ENCODE data around the gene MAN2A1. TPM values are rescaled to one million over a fixed set of nuclear protein-coding genes. Genes with fewer than 3 reads are reported as not detected.

Gene MAN2A1
- total RNA-seq, 1 experiment from 2014 or later: 86.6 TPM

DNA sequence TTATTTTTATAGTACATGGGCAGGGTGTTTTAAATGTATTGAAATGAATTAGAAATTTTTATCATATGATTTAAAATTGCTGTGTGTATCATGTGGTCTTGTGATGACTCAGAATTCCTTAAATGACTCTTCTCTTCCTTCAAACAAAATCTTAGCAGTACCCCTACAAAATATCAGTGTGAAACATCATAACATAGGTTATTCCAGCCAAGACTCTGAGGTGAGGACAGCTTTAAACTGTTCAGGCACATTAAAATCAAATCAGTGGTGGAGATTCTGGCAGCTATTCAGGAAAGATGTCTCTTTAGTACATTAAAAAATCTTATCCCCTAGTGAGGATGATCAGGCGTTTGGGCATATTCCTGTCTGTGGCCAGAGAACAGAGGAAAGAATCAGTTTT lies 174.0 kb downstream of the MAN2A1 start:
- Mint-ChIP-seq H3K36me3 (peaks cover 40% of the 10 kb centered on the region), H3K9me3 (no peaks in the 10 kb centered on the region), H3K4me1 (peaks cover 18% of the 10 kb centered on the region), H3K4me3 (no peak overlapping the region), H3K27me3 (ENCODE audit: low read depth) (no peaks in the 10 kb centered on the region), H3K27ac (peak overlapping the region; percentile 46; the same call in 1 of the 2 replicates)
- ATAC-seq (no peak), DNase-seq (ENCODE audit: low spot score) (no peak)
- TF ChIP-seq ZNF423 (CRISPR knock-in tag; IDR thresholded peaks at IDR 0.05) (no peak), TEAD4 (CRISPR knock-in tag; IDR thresholded peaks at IDR 0.05) (no peak), CREB1 (CRISPR knock-in tag; IDR thresholded peaks at IDR 0.05) (no peak), ESRRA (CRISPR knock-in tag; IDR thresholded peaks at IDR 0.05; ENCODE audit: borderline replicate concordance) (no peak), FOXJ3 (CRISPR knock-in tag; IDR thresholded peaks at IDR 0.05; ENCODE audit: borderline replicate concordance) (no peak), ETV6 (CRISPR knock-in tag; IDR thresholded peaks at IDR 0.05) (no peak), CREM (CRISPR knock-in tag; IDR thresholded peaks at IDR 0.05) (no peak), SMAD4 (CRISPR knock-in tag; IDR thresholded peaks at IDR 0.05) (no peak), TP53 (CRISPR knock-in tag; IDR thresholded peaks at IDR 0.05) (no peak), KAT7 (CRISPR knock-in tag; IDR thresholded peaks at IDR 0.05; ENCODE audit: borderline replicate concordance) (no peak)
- TF ChIP-seq, protein P1, sequence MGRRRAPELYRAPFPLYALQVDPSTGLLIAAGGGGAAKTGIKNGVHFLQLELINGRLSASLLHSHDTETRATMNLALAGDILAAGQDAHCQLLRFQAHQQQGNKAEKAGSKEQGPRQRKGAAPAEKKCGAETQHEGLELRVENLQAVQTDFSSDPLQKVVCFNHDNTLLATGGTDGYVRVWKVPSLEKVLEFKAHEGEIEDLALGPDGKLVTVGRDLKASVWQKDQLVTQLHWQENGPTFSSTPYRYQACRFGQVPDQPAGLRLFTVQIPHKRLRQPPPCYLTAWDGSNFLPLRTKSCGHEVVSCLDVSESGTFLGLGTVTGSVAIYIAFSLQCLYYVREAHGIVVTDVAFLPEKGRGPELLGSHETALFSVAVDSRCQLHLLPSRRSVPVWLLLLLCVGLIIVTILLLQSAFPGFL (CRISPR knock-in tag; IDR thresholded peaks at IDR 0.05; ENCODE audit: borderline replicate concordance): no peak
- TF ChIP-seq, protein P2, sequence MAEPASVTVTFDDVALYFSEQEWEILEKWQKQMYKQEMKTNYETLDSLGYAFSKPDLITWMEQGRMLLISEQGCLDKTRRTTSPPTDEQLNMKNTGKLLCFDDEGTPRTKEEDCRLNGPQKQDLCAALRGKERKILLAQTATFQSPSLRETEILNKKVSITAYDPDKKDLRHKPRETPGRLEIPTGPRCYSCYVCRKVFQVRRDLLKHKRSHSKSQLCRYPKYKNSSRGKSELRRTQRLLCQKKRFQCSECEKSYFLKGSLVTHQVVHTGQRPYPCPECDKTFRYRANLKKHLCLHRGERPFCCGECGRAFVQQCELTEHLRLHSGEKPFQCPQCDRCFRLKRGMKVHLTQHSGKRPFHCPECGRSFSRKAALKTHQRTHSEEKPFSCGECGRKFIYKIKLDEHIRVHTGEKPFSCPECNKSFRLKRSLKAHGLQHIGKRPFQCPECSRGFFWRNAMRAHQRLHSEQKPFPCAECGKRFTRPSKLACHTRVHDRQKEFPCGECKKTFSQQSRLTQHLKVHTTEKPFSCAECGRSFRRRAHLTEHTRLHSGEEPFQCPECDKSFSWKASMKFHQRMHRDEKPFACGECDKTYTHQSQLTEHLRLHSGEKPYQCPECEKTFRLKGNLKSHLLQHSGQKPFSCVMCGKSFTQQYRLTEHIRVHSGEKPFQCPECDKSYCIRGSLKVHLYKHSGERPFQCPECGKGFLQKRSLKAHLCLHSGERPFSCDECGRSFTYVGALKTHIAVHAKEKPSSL (CRISPR knock-in tag; conservative IDR thresholded peaks at IDR 0.05): no peak
- POLR2A ChIA-PET: interaction anchor here (1.1 kb wide), 1 partner anchor 12 kb away, joined by 3 read pairs; no protein-coding TSS in a partner anchor
- CTCF ChIA-PET: interaction anchor here (1.3 kb wide), 1 partner anchor 175 kb away, joined by 3 read pairs; no protein-coding TSS in a partner anchor

DNA sequence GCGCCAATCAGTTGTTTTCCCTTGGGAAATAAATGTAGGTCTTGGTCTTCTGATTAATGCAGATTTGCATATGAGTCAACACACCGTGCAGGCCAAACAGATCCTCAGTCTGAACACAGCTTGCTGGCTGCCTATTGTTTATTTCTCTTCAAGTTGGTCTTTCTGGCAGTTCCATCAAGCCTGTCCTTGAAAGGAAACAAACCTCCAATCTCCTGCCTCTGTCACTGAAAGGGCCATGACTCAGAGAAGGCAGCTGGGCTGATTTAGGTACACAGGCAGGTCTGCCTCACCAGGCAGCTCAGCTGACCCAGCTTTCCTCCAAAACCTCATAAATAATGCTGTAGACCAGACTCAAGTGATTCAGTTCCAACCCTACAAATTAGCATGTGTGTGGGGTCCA lies 175.9 kb downstream of the MAN2A1 start:
- CTCF ChIA-PET: no interaction called here
- Mint-ChIP-seq H3K27me3 (ENCODE audit: low read depth) (no peaks in the 10 kb centered on the region), H3K4me1 (peaks cover 18% of the 10 kb centered on the region), H3K9me3 (no peaks in the 10 kb centered on the region), H3K36me3 (peaks cover 29% of the 10 kb centered on the region), H3K4me3 (no peak overlapping the region), H3K27ac (peak overlapping the region; percentile 83)
- no peak for DNase-seq (ENCODE audit: low spot score)
- no peak for ATAC-seq
- TF ChIP-seq, protein P3, sequence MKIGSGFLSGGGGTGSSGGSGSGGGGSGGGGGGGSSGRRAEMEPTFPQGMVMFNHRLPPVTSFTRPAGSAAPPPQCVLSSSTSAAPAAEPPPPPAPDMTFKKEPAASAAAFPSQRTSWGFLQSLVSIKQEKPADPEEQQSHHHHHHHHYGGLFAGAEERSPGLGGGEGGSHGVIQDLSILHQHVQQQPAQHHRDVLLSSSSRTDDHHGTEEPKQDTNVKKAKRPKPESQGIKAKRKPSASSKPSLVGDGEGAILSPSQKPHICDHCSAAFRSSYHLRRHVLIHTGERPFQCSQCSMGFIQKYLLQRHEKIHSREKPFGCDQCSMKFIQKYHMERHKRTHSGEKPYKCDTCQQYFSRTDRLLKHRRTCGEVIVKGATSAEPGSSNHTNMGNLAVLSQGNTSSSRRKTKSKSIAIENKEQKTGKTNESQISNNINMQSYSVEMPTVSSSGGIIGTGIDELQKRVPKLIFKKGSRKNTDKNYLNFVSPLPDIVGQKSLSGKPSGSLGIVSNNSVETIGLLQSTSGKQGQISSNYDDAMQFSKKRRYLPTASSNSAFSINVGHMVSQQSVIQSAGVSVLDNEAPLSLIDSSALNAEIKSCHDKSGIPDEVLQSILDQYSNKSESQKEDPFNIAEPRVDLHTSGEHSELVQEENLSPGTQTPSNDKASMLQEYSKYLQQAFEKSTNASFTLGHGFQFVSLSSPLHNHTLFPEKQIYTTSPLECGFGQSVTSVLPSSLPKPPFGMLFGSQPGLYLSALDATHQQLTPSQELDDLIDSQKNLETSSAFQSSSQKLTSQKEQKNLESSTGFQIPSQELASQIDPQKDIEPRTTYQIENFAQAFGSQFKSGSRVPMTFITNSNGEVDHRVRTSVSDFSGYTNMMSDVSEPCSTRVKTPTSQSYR (CRISPR knock-in tag; IDR thresholded peaks at IDR 0.05): no peak
- TF ChIP-seq GRHL2 (CRISPR knock-in tag; IDR thresholded peaks at IDR 0.05; ENCODE audit: insufficient replicate concordance, severe bottlenecking) (no peak), TEAD4 (CRISPR knock-in tag; IDR thresholded peaks at IDR 0.05) (no peak), PRRX2 (CRISPR knock-in tag; IDR thresholded peaks at IDR 0.05) (no peak), ZNF416 (CRISPR knock-in tag; IDR thresholded peaks at IDR 0.05) (no peak), GABPB1 (CRISPR knock-in tag; IDR thresholded peaks at IDR 0.05) (no peak)
- TF ChIP-seq, protein P4, sequence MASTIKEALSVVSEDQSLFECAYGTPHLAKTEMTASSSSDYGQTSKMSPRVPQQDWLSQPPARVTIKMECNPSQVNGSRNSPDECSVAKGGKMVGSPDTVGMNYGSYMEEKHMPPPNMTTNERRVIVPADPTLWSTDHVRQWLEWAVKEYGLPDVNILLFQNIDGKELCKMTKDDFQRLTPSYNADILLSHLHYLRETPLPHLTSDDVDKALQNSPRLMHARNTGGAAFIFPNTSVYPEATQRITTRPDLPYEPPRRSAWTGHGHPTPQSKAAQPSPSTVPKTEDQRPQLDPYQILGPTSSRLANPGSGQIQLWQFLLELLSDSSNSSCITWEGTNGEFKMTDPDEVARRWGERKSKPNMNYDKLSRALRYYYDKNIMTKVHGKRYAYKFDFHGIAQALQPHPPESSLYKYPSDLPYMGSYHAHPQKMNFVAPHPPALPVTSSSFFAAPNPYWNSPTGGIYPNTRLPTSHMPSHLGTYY (CRISPR knock-in tag; IDR thresholded peaks at IDR 0.05): no peak
- TF ChIP-seq, protein P5, sequence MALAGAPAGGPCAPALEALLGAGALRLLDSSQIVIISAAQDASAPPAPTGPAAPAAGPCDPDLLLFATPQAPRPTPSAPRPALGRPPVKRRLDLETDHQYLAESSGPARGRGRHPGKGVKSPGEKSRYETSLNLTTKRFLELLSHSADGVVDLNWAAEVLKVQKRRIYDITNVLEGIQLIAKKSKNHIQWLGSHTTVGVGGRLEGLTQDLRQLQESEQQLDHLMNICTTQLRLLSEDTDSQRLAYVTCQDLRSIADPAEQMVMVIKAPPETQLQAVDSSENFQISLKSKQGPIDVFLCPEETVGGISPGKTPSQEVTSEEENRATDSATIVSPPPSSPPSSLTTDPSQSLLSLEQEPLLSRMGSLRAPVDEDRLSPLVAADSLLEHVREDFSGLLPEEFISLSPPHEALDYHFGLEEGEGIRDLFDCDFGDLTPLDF (CRISPR knock-in tag; IDR thresholded peaks at IDR 0.05): no peak
- TF ChIP-seq, protein P6, sequence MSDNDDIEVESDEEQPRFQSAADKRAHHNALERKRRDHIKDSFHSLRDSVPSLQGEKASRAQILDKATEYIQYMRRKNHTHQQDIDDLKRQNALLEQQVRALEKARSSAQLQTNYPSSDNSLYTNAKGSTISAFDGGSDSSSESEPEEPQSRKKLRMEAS (CRISPR knock-in tag; IDR thresholded peaks at IDR 0.05): no peak
- POLR2A ChIA-PET: no interaction called here

Measured in WTC11 (cell line).